Measurements from ENCODE around the gene PLG.
"Not testable (repeated sequence)": the region's sequence is repeated elsewhere in the genome, so short reads cannot be mapped to it uniquely, and the experiment has no call there.

- TF ChIP-seq CTCF (conservative IDR thresholded peaks at IDR 0.05); EZH2 (IDR thresholded peaks at IDR 0.05; ENCODE audit: low read depth): not testable (repeated sequence)
These were observed 37.8 kb upstream of the PLG start, which contains the start of gene LPA for GRCh38 chr6:160664198-160664597.

Data from PC-9 (cell line).